ENCODE measurements around the gene BECN2.
"Not testable (repeated sequence)": the region's sequence is repeated elsewhere in the genome, so short reads cannot be mapped to it uniquely, and the experiment has no call there.

BECN2 gene

GRCh38 chr1:241979071-241979470 is 21.5 kb downstream of the BECN2 start:
- no peak for DNase-seq (ENCODE audit: low read depth in 2 of 3, low spot score in 1 of 3)

- DNase-seq (ENCODE audit: low read depth in 2 of 3, low spot score in 1 of 3) = no peak
These were observed 22.4 kb downstream of the BECN2 start for GRCh38 chr1:241979926-241980325.

- DNase-seq (ENCODE audit: low read depth in 2 of 3, low spot score in 1 of 3) = peak in 1 of 3 donors; percentile 3
These were observed 28.2 kb downstream of the BECN2 start for GRCh38 chr1:241985787-241986186.

DNA sequence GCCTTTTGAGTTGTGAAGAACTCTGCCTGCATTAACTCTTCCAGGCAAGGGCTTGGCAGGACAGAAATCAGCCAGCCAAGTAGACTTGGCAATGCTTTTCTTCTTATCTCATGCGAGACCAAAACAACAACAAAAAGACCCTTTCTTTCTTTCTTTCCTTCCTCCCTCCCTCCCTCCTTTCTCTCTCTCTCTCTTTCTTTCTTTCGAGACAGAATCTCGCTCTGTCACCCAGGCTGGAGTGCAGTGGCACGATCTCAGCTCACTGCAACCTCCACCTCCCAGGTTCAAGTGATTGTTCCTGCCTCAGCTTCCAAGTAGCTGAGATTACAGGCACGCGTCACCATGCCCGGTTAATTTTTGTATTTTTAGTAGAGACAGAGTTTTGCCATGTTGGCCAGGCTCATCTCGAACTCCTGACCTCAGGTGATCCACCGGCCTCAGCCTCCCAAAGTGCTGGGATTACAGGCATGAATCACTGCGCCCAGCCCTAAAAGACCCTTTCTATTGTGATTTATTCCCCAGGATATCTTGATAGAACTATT is 30.9 kb downstream of the BECN2 start:
- not testable (repeated sequence) for DNase-seq (ENCODE audit: low read depth in 2 of 3, low spot score in 1 of 3)

DNA sequence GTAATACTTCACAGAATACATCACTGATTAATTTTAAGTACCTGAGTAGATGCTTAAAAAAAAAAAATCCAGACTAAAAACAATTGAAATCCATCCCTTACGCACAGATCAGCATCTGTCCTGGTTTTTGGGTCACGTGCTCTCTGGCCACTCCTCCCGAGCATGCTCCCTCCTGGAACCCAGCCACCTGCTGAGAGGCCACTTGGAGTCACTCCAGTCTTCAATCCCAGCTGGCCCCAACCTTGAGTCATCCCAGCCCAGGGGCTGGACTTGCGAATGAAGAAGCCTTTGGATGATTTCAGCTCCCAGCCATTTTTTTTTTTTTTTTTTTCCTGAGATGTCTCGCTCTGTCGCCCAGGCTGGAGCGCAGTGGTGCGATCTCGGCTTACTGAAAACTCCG is 32.5 kb downstream of the BECN2 start:
- no peak for DNase-seq (ENCODE audit: low read depth in 2 of 3, low spot score in 1 of 3)

DNA sequence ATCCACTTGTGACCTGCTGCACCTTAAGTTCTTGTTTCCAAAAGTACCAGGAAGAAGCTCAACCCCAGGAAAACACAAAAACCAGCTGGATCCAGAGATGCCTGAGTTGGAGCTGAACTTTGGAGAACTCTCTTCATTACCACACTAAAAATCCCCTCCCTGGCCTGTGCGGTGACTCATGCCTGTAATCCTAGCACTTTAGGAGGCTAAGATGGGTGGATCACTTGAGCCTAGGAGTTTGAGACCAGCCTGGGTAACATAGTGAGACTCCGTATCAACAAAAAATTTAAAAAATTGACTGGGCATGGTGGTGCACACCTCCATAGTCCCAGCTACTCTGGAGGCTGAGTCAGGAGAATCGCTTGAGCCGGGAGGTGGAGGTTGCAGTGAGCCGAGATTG is 35.2 kb downstream of the BECN2 start:
- no peak for DNase-seq (ENCODE audit: low read depth in 2 of 3, low spot score in 1 of 3)

DNA sequence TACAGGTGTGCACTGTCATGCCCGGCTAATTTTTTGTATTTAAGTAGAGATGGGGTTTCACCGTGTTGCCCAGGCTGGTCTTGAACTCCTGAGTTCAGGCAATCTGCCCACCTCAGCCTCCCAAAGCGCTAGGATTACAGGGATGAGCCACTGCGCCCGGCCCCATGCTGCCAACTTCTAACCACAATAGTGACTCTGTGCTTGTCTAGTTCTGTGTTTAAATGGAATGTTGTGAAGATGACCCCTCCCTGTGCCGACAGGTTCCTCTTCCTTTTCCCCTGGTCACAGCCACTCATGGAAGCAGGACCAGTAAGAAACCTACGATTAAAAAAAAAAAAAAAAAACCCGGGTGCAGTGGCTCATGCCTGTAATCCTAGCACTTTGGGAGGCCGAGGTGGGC is 36.6 kb downstream of the BECN2 start:
- DNase-seq (ENCODE audit: low read depth in 2 of 3, low spot score in 1 of 3) = no peak

- no peak for DNase-seq (ENCODE audit: low read depth in 2 of 3, low spot score in 1 of 3)
These were observed 39.9 kb downstream of the BECN2 start for GRCh38 chr1:241997401-241997998.

GRCh38 chr1:241998412-241998921 is 40.9 kb downstream of the BECN2 start:
- peak in 2 of 3 donors; percentile 28 to 37 for DNase-seq (ENCODE audit: low read depth in 2 of 3, low spot score in 1 of 3)

DNA sequence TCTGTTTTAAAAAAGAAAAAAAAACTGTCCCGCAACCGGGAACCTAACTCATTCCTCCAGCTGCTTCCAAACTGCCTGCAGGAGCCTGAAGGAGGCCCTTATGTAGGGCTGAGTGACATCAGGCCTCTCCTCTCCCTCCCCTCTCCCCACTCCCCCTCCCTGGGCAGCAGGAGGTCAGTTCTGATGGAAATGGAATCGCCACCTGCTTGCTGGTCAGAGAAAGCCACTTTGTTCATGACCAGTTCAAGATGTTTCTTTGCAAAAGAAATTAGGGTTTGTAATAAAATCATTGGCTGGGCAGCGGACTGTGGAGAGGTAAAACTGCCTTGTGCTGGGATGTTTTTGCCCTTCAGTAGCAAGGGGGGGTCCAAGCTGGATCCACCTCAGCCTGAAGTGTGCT is 41.5 kb downstream of the BECN2 start, which contains the start of gene MAP1LC3C:
Gene MAP1LC3C (minus strand): TSS at position 73 of the 400 bp plus-strand sequence. CDS start 90 bp downstream, outside the sequence.
- no peak for DNase-seq (ENCODE audit: low read depth in 2 of 3, low spot score in 1 of 3)

- DNase-seq (ENCODE audit: low read depth in 2 of 3, low spot score in 1 of 3) = no peak
These were observed 42.9 kb downstream of the BECN2 start for GRCh38 chr1:242000434-242000833.

DNA sequence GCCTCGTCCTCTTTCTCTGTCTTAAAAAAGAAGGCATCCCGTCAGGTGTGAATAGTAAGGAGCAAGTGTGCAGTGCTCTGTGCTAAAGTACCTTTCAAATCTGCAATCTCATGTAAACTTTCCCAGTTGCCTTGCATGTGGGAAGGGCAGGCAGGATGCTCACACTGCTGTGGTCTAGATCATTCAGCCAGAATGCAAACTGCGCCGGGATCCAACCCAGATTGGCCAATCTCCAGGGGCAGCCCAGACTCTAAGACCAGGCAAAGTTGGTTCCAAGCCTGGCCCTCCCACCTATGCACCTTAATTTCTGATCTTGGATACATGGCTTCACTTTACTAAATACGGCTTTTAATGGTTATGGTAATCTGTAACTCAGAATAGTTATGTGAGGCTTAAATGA is 44.5 kb downstream of the BECN2 start:
- no peak for DNase-seq (ENCODE audit: low read depth in 2 of 3, low spot score in 1 of 3)

DNA sequence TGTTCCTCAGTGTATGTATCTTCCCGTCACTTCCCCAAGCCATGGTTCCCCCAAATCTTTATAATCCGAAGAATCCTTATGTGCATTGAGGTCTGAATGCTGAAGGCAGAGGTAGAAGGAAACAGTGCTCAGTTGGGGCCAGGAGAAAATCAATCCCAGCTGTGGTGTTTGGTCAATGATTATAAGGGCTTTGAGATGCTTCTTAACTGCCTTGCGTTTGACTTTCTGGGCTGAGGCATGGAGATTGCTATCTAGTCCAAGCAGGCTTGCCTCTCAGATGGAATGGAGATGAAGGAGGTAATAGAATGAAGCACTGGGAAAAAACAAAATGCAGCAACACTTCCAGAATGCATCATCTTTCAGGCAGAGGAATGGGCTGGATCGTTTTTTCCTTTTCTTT is 44.9 kb downstream of the BECN2 start:
- DNase-seq (ENCODE audit: low read depth in 2 of 3, low spot score in 1 of 3) = no peak

DNA sequence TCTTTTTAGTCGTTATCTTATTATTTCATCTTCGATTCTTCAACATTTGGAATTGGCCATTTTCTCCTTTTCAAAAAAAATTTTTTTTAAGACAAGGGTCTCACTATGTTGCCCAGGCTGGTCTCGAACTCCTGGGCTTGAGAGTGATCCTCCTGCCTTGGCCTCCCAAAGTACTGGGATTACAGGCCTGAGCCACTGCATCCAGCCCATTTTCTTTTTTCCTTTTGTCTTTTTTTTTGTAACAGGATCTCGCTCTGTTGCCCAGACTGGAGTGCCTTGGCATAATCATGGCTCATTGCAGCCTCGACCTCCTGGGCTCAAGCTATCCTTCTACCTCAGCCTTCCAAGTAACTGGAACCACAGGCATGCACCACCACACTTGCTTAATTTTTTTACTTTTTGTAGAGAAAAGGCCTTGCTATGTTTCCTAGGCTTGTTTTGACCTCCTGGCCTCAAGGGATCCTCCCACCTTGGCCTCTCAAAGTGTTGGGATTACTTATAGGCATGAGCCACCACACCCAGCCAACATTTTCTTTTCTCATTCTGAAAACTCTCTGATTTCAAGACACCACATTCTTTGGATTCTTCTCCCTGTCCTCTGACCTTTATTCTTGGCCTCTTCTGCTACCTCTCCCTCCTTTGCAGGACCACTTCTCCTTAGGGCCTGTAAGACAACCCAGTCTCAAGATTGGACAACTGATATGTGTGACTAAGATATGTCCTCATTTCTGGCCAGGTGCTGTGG is 47.4 kb downstream of the BECN2 start:
- no peak for DNase-seq (ENCODE audit: low read depth in 2 of 3, low spot score in 1 of 3)

DNA sequence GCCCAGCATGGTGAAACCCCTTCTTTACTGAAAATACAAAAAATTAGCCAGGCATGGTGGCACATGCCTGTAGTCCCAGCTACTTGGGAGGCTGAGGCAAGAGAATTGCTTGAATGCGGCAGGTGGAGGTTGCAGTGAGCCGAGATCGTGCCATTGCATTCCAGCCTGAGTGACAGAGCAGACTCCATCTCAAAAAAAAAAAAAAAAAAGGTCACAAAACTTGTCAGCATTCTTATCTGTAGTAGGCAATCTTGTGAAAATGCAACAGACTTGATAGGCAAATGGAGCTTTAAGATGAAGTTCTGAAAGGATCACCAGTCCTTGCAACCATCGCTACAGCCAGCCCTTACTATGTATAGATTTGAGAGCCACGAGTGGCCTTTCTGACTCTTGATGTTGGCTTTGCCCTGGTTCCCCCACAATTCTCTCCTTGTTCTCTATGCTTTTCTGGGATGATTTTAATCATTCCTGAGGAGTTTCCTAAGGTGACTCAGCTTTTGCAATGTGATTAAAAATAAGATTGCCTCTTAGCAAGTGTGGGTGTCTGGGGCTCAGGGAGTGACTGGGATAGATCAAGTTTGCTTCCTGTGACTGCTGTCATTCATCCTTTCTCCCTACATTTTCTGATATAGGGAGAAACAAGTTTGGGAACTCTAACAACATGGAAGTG is 48.4 kb downstream of the BECN2 start:
- no peak for DNase-seq (ENCODE audit: low read depth in 2 of 3, low spot score in 1 of 3)

GRCh38 chr1:242006976-242007375 is 49.4 kb downstream of the BECN2 start:
- DNase-seq (ENCODE audit: low read depth in 2 of 3, low spot score in 1 of 3) = no peak
